ENCODE results near the gene PXMP4. TPM values are rescaled to one million over a fixed set of nuclear protein-coding genes. Genes with fewer than 3 reads are reported as not detected.

PXMP4 gene
- total and polyA plus RNA-seq, 9 of the 15 experiments (the other 6 are each of a cell fraction or from before 2014, with no cell fraction given), result 4.8 to 29.1 (median 6.8) TPM

DNA sequence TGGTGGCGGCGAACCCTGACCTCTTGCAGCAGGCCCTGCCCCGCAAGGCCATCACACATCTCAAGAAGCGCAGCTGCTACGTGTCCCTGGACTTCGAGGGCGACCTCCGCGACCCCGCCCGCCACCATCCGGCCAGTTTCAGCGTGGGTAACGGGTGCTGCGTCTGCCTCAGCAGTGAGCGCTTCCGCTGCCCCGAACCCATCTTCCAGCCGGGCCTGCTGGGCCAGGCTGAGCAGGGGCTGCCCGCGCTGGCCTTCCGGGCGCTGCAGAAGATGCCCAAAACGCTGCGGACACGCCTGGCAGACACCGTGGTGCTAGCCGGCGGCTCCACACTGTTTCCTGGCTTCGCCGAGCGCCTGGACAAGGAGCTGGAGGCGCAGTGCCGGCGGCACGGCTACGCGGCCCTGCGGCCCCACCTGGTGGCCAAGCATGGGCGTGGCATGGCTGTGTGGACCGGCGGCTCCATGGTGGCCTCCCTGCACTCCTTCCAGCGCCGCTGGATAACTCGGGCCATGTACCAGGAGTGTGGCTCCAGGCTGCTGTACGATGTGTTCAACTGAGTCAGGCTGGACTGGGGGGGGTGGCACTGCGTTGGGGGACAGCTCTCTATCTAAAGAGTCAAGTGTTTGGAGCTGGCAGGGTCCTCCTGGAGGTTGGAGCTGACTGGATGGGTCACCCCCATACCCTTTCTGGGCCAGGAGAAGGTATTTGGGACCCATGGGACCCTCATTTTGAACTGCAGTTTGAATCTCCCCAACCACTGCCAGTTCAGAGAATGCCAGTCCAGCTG lies 52.2 kb downstream of the PXMP4 start (continued):
- TF ChIP-seq ZNF398 (CRISPR knock-in tag; IDR thresholded peaks at IDR 0.05), result no peak
- peak in 1 of 2 experiments; percentile 51; a peak in 2 of 4 replicates for TF ChIP-seq RAD21 (CRISPR knock-in tag; conservative IDR thresholded peaks at IDR 0.05 in 1 of 2, IDR thresholded peaks at IDR 0.05 in 1 of 2)
- TF ChIP-seq ZBED1 (IDR thresholded peaks at IDR 0.05), result no peak
- 0 out of 2 replicates have a peak, but pooled peaks have one; percentile 43 for TF ChIP-seq TGIF2 (CRISPR knock-in tag; IDR thresholded peaks at IDR 0.05)
- TF ChIP-seq, protein P1, sequence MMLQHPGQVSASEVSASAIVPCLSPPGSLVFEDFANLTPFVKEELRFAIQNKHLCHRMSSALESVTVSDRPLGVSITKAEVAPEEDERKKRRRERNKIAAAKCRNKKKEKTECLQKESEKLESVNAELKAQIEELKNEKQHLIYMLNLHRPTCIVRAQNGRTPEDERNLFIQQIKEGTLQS (IDR thresholded peaks at IDR 0.05), result peak; percentile 63
- TF ChIP-seq, protein P1 (CRISPR knock-in tag; conservative IDR thresholded peaks at IDR 0.05), result no peak
- TF ChIP-seq SMC3 (conservative IDR thresholded peaks at IDR 0.05; ENCODE audit: insufficient read depth, low read depth, low read length), result peak; percentile 42; the same call in 1 of the 2 replicates
- TF ChIP-seq RAD51 (IDR thresholded peaks at IDR 0.05; ENCODE audit: borderline replicate concordance, low read depth), result peak; percentile 14; the same call in 1 of the 2 replicates
- peak; percentile 25 for TF ChIP-seq FIP1L1 (IDR thresholded peaks at IDR 0.05; ENCODE audit: low read depth, low read length, poor library complexity, severe bottlenecking)
- TF ChIP-seq NFIC (IDR thresholded peaks at IDR 0.05), result peak; percentile 43
- TF ChIP-seq MED1 (CRISPR knock-in tag; IDR thresholded peaks at IDR 0.05; ENCODE audit: borderline replicate concordance), result no peak
- 0 out of 2 replicates have a peak, but pooled peaks have one; percentile 18 for TF ChIP-seq GABPB1 (CRISPR knock-in tag; IDR thresholded peaks at IDR 0.05)
- no peak for TF ChIP-seq RB1 (IDR thresholded peaks at IDR 0.05; ENCODE audit: low read depth)
- no peak for TF ChIP-seq EZH2 (IDR thresholded peaks at IDR 0.05; ENCODE audit: borderline replicate concordance, low read depth, low read length)
- TF ChIP-seq CTCFL (IDR thresholded peaks at IDR 0.05; ENCODE audit: borderline replicate concordance, insufficient read depth, low read depth, low read length, poor library complexity, severe bottlenecking), result peak; percentile 28
- TF ChIP-seq EGR1 (conservative IDR thresholded peaks at IDR 0.05), result no peak
- 0 out of 2 replicates have a peak, but pooled peaks have one; percentile 47 for TF ChIP-seq NR2C2 (CRISPR knock-in tag; IDR thresholded peaks at IDR 0.05)
- no peak for TF ChIP-seq NR2C2 (tag; IDR thresholded peaks at IDR 0.05)
- no peak for TF ChIP-seq ATF2 (CRISPR knock-in tag; IDR thresholded peaks at IDR 0.05)
- no peak for TF ChIP-seq SIN3A (IDR thresholded peaks at IDR 0.05; ENCODE audit: borderline replicate concordance in 2 of 2, control insufficient read depth in 1 of 2, low read depth in 2 of 2, low read length in 2 of 2)
